Suprapubic skin (tissue), 4 donors: ENCODE measurements around the gene HADH.

ENCODE experiments used
- POLR2A ChIP-seq, 2 donors: fragments of 450-650 bp; IDR thresholded peaks; one replicate each; pipeline ENCODE4 v1.6.1; 2017; ENCODE audit warnings: antibody characterized with exemption in 2 of 2, mild to moderate bottlenecking in 2 of 2, moderate library complexity in 2 of 2
- POLR2AphosphoS5 ChIP-seq, 3 donors: sonication (generic); formaldehyde crosslinking; IDR thresholded peaks; one replicate each; pipeline ENCODE4 v1.6.1; 2017; ENCODE audit warnings: antibody characterized with exemption in 3 of 3
- TF ChIP-seq, protein P1 (sequence below), 2 donors: fragments of 200-600 bp in 1 of 2; fragments of 450-650 bp in 1 of 2; sonication (generic) in 1 of 2; IDR thresholded peaks; one replicate each; pipeline ENCODE4 v1.5.1; 2016 to 2019; ENCODE audit warnings: antibody characterized with exemption in 2 of 2, mild to moderate bottlenecking in 1 of 2, moderate library complexity in 1 of 2

DNA sequence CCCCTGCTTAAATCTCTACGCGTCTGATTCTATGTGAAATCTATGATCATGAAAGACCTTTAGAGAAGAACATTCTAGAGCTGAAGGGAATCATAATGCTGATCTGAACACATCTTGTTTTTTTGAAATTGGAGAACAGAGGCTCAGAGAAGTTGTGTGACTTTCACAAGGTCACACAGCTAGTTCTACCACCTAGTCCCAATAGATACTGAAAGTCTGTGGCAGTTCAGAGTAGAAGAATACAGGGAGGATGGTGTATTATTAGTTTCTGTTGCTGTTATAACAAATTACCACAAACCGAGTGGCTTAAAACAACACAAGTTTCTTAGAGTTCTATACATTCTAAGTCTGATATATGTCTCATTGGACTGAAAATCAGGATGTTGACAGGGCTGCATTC is 43.9 kb upstream of the HADH start:
- TF ChIP-seq POLR2AphosphoS5 (IDR thresholded peaks at IDR 0.05): no peak
- TF ChIP-seq, protein P1, sequence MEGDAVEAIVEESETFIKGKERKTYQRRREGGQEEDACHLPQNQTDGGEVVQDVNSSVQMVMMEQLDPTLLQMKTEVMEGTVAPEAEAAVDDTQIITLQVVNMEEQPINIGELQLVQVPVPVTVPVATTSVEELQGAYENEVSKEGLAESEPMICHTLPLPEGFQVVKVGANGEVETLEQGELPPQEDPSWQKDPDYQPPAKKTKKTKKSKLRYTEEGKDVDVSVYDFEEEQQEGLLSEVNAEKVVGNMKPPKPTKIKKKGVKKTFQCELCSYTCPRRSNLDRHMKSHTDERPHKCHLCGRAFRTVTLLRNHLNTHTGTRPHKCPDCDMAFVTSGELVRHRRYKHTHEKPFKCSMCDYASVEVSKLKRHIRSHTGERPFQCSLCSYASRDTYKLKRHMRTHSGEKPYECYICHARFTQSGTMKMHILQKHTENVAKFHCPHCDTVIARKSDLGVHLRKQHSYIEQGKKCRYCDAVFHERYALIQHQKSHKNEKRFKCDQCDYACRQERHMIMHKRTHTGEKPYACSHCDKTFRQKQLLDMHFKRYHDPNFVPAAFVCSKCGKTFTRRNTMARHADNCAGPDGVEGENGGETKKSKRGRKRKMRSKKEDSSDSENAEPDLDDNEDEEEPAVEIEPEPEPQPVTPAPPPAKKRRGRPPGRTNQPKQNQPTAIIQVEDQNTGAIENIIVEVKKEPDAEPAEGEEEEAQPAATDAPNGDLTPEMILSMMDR (IDR thresholded peaks at IDR 0.05): no peak
- no peak for TF ChIP-seq POLR2A (IDR thresholded peaks at IDR 0.05)
